OCI-LY1 (cell line): Measurements from ENCODE around the gene NR2F1-AS1.

Source experiments
- H2AFZ ChIP-seq: fragments of 200-600 bp; sonication (generic), shearing (Covaris generic); 2 replicates; pipeline ENCODE4 v1.6.0; 2014; ENCODE audit warnings: antibody characterized with exemption, mild to moderate bottlenecking, low read length
- H3F3A ChIP-seq: fragments of 200-600 bp; sonication (generic), shearing (Covaris generic); 2 replicates; pipeline ENCODE4 v1.6.0; 2014; ENCODE audit warnings: mild to moderate bottlenecking, antibody characterized with exemption, low read length, moderate library complexity; ENCODE audit not compliant: insufficient read depth
- H3K27ac ChIP-seq: fragments of 200-600 bp; sonication (generic); 2 replicates; pipeline ENCODE4 v1.5.1; 2014; ENCODE audit warnings: low read length, mixed run types, mild to moderate bottlenecking, low read depth; ENCODE audit not compliant: poor library complexity, severe bottlenecking
- H3K27me3 ChIP-seq: fragments of 200-600 bp; sonication (generic); 2 replicates; pipeline ENCODE4 v1.6.0; 2014; ENCODE audit warnings: antibody characterized with exemption, mild to moderate bottlenecking, low read length, moderate library complexity; ENCODE audit not compliant: insufficient read depth
- H3K36me3 ChIP-seq: fragments of 200-600 bp; sonication (generic); 2 replicates; pipeline ENCODE4 v1.6.1; 2014; ENCODE audit warnings: mild to moderate bottlenecking, antibody characterized with exemption, low read length, moderate library complexity, mixed read lengths; ENCODE audit not compliant: insufficient read depth
- H3K4me1 ChIP-seq: fragments of 200-600 bp; sonication (generic); 2 replicates; pipeline ENCODE4 v1.5.1; 2014; ENCODE audit warnings: mild to moderate bottlenecking, low read length, moderate library complexity; ENCODE audit not compliant: insufficient read depth, severe bottlenecking
- H3K4me2 ChIP-seq: fragments of 200-600 bp; sonication (generic), shearing (Covaris generic); 2 replicates; pipeline ENCODE4 v1.6.1; 2014; ENCODE audit warnings: low read length
- H3K4me3 ChIP-seq: fragments of 200-600 bp; sonication (generic); 2 replicates; pipeline ENCODE4 v1.5.1; 2014; ENCODE audit warnings: low read length, low read depth, mild to moderate bottlenecking, mixed read lengths; ENCODE audit not compliant: poor library complexity, severe bottlenecking
- H3K79me2 ChIP-seq: fragments of 200-600 bp; shearing (Covaris generic); 2 replicates; pipeline ENCODE4 v1.6.1; 2016; ENCODE audit warnings: mixed run types, low read length, mixed read lengths; ENCODE audit not compliant: insufficient read depth
- H3K9ac ChIP-seq: fragments of 200-600 bp; sonication (generic), shearing (Covaris generic); 2 replicates; pipeline ENCODE4 v1.6.1; 2014; ENCODE audit warnings: mild to moderate bottlenecking, low read length, mixed read lengths
- H3K9me2 ChIP-seq: fragments of 200-600 bp; sonication (generic), shearing (Covaris generic); 2 replicates; pipeline ENCODE4 v1.6.1; 2014; ENCODE audit warnings: low read depth, mild to moderate bottlenecking, low read length, mixed read lengths
- H3K9me3 ChIP-seq: fragments of 200-600 bp; shearing (Covaris generic); 2 replicates; pipeline ENCODE4 v1.6.1; 2014; ENCODE audit warnings: low read length, mixed read lengths
- H4K20me1 ChIP-seq: fragments of 200-600 bp; sonication (generic), shearing (Covaris generic); 2 replicates; pipeline ENCODE4 v1.6.0; 2016; ENCODE audit warnings: mild to moderate bottlenecking, low read length; ENCODE audit not compliant: insufficient read depth
- EZH2 ChIP-seq: fragments of 200-600 bp; sonication (generic), shearing (Covaris generic); IDR thresholded peaks from 2 replicates; pipeline ENCODE4 v1.8.0; 2017; ENCODE audit warnings: borderline replicate concordance, mixed run types, mild to moderate bottlenecking, antibody characterized with exemption, low read length, moderate library complexity, mixed read lengths
- TF ChIP-seq, protein P1 (sequence below): fragments of 200-600 bp; sonication (generic), shearing (Covaris generic); IDR thresholded peaks from 2 replicates; pipeline ENCODE4 v1.5.1; 2017; ENCODE audit warnings: mild to moderate bottlenecking, antibody characterized with exemption, low read length, moderate library complexity, mixed read lengths

NR2F1-AS1 gene

DNA sequence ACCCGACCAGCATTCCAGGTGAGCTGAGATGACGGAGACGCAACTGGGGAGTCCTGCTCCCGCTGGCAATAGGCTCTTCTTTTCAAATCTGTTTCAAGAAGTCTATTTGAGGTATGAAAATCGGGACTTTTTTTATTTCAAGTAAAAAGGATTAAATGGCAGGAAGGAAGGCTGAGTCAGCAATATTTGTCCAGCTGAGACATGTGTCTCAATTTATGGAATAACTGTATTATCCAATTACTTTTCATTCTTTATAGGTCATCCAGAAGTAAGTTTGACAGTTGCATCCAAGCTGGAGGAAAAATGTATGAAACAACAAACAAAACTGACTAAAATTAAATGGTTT, 221.1 kb downstream of the NR2F1-AS1 start:
- H3K9ac ChIP-seq, result no peak overlapping the region
- no peaks in the 10 kb centered on the region for H3K79me2 ChIP-seq
- no peaks in the 10 kb centered on the region for H3F3A ChIP-seq
- no peaks in the 10 kb centered on the region for H3K9me3 ChIP-seq
- H3K4me1 ChIP-seq, result no peaks in the 10 kb centered on the region
- no peak overlapping the region for H3K4me3 ChIP-seq
- no peak overlapping the region for H3K27ac ChIP-seq
- H3K27me3 ChIP-seq, result no peaks in the 10 kb centered on the region; the same call in 1 of the 2 replicates
- no peaks in the 10 kb centered on the region for H4K20me1 ChIP-seq
- no peak overlapping the region for H3K4me2 ChIP-seq
- no peaks in the 10 kb centered on the region for H3K36me3 ChIP-seq
- no peak overlapping the region for H2AFZ ChIP-seq
- H3K9me2 ChIP-seq, result no peaks in the 10 kb centered on the region
- TF ChIP-seq EZH2, result no peak
- TF ChIP-seq, protein P1, sequence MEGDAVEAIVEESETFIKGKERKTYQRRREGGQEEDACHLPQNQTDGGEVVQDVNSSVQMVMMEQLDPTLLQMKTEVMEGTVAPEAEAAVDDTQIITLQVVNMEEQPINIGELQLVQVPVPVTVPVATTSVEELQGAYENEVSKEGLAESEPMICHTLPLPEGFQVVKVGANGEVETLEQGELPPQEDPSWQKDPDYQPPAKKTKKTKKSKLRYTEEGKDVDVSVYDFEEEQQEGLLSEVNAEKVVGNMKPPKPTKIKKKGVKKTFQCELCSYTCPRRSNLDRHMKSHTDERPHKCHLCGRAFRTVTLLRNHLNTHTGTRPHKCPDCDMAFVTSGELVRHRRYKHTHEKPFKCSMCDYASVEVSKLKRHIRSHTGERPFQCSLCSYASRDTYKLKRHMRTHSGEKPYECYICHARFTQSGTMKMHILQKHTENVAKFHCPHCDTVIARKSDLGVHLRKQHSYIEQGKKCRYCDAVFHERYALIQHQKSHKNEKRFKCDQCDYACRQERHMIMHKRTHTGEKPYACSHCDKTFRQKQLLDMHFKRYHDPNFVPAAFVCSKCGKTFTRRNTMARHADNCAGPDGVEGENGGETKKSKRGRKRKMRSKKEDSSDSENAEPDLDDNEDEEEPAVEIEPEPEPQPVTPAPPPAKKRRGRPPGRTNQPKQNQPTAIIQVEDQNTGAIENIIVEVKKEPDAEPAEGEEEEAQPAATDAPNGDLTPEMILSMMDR, result no peak
